ENCODE measurements around the gene CDRT15.

The CDRT15 gene

GRCh38 chr17:14202388-14203166 lies 34.1 kb downstream of the CDRT15 start:
- TF ChIP-seq CTCF (IDR thresholded peaks at IDR 0.05; ENCODE audit: low read depth, low read length, poor library complexity, severe bottlenecking): no peak
- TF ChIP-seq EZH2phosphoT487 (IDR thresholded peaks at IDR 0.05; ENCODE audit: borderline replicate concordance, low read length): no peak
- Histone ChIP-seq H3K79me2 (ENCODE audit: control insufficient read depth, low read length) (no peaks in the 10 kb centered on the region), H3K36me3 (ENCODE audit: control insufficient read depth, low read length) (peaks cover 7% of the 10 kb centered on the region; the same call in 1 of the 2 replicates), H3K9me3 (ENCODE audit: control insufficient read depth, insufficient read depth, low read length) (no peaks in the 10 kb centered on the region), H3K4me3 (ENCODE audit: low read length) (no peak overlapping the region), H3K27me3 (ENCODE audit: control insufficient read depth, low read length) (no peaks in the 10 kb centered on the region), H3K9me2 (replicated peaks; ENCODE audit: control insufficient read depth, low read length) (no peaks in the 10 kb centered on the region), H3K4me1 (ENCODE audit: control insufficient read depth, low read length) (no peaks in the 10 kb centered on the region), H3F3A (ENCODE audit: control insufficient read depth, insufficient read depth) (no peaks in the 10 kb centered on the region), H3K27ac (ENCODE audit: low read depth, low read length) (no peak overlapping the region), H3K4me2 (ENCODE audit: low read length) (no peak overlapping the region), H4K20me1 (ENCODE audit: control insufficient read depth, insufficient read depth, low read depth, low read length) (peaks cover 8% of the 10 kb centered on the region; the same call in 1 of the 2 replicates)

- peaks cover 8% of the 10 kb centered on the region; the same call in 1 of the 2 replicates for H4K20me1 ChIP-seq (ENCODE audit: control insufficient read depth, insufficient read depth, low read depth, low read length)
- TF ChIP-seq CTCF (IDR thresholded peaks at IDR 0.05; ENCODE audit: low read depth, low read length, poor library complexity, severe bottlenecking) (no peak), EZH2phosphoT487 (IDR thresholded peaks at IDR 0.05; ENCODE audit: borderline replicate concordance, low read length) (no peak)
- no peak overlapping the region for H3K4me2 ChIP-seq (ENCODE audit: low read length)
- no peaks in the 10 kb centered on the region for H3K9me3 ChIP-seq (ENCODE audit: control insufficient read depth, insufficient read depth, low read length)
- no peaks in the 10 kb centered on the region for H3K27me3 ChIP-seq (ENCODE audit: control insufficient read depth, low read length)
- H3F3A ChIP-seq (ENCODE audit: control insufficient read depth, insufficient read depth): no peaks in the 10 kb centered on the region
- H3K27ac ChIP-seq (ENCODE audit: low read depth, low read length): no peak overlapping the region
- no peaks in the 10 kb centered on the region; the same call in 1 of the 2 replicates for H3K4me1 ChIP-seq (ENCODE audit: control insufficient read depth, low read length)
- H3K4me3 ChIP-seq (ENCODE audit: low read length): no peak overlapping the region
- H3K79me2 ChIP-seq (ENCODE audit: control insufficient read depth, low read length): no peaks in the 10 kb centered on the region
- peaks cover 5% of the 10 kb centered on the region for H3K36me3 ChIP-seq (ENCODE audit: control insufficient read depth, low read length)
- H3K9me2 ChIP-seq (replicated peaks; ENCODE audit: control insufficient read depth, low read length): no peaks in the 10 kb centered on the region
Measured at GRCh38 chr17:14201988-14202380, 34.7 kb downstream of the CDRT15 start.

- Histone ChIP-seq H3K9me2 (replicated peaks; ENCODE audit: control insufficient read depth, low read length) (no peaks in the 10 kb centered on the region), H3K4me3 (ENCODE audit: low read length) (no peak overlapping the region), H4K20me1 (ENCODE audit: control insufficient read depth, insufficient read depth, low read depth, low read length) (peaks cover 10% of the 10 kb centered on the region; the same call in 1 of the 2 replicates), H3K9me3 (ENCODE audit: control insufficient read depth, insufficient read depth, low read length) (no peaks in the 10 kb centered on the region), H3K79me2 (ENCODE audit: control insufficient read depth, low read length) (no peaks in the 10 kb centered on the region), H3K4me2 (ENCODE audit: low read length) (no peak overlapping the region), H3K27me3 (ENCODE audit: control insufficient read depth, low read length) (no peaks in the 10 kb centered on the region), H3F3A (ENCODE audit: control insufficient read depth, insufficient read depth) (no peaks in the 10 kb centered on the region), H3K27ac (ENCODE audit: low read depth, low read length) (no peak overlapping the region), H3K36me3 (ENCODE audit: control insufficient read depth, low read length) (peaks cover 9% of the 10 kb centered on the region), H3K4me1 (ENCODE audit: control insufficient read depth, low read length) (peaks cover 6% of the 10 kb centered on the region)
- TF ChIP-seq EZH2phosphoT487 (IDR thresholded peaks at IDR 0.05; ENCODE audit: borderline replicate concordance, low read length) (no peak), CTCF (IDR thresholded peaks at IDR 0.05; ENCODE audit: low read depth, low read length, poor library complexity, severe bottlenecking) (no peak)
Measured at GRCh38 chr17:14201021-14201987, 35.4 kb downstream of the CDRT15 start.

Measured in DOHH2 (cell line).